Measurements from ENCODE around the gene CEP290.

DNA sequence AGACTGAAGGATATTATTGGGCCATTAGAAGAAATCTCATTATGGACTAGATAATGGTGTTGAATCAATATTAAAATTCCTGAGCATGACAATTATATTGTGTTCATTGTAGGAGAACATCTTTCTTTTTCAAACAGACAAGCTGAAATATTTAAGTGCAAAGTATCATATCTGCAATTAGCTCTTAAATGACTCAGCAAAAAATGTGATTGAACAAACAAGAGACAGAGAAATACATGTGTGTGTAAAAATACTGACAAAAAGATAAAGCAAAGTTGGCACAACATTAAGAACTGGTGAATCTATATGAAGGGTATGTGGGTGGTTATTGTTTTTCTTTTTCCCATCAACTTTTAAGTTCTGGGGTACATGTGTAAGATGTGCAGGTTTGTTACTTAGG is 9.5 kb downstream of the CEP290 start:
- no peak for TF ChIP-seq POLR2A (IDR thresholded peaks at IDR 0.05)
- TF ChIP-seq, protein P1, sequence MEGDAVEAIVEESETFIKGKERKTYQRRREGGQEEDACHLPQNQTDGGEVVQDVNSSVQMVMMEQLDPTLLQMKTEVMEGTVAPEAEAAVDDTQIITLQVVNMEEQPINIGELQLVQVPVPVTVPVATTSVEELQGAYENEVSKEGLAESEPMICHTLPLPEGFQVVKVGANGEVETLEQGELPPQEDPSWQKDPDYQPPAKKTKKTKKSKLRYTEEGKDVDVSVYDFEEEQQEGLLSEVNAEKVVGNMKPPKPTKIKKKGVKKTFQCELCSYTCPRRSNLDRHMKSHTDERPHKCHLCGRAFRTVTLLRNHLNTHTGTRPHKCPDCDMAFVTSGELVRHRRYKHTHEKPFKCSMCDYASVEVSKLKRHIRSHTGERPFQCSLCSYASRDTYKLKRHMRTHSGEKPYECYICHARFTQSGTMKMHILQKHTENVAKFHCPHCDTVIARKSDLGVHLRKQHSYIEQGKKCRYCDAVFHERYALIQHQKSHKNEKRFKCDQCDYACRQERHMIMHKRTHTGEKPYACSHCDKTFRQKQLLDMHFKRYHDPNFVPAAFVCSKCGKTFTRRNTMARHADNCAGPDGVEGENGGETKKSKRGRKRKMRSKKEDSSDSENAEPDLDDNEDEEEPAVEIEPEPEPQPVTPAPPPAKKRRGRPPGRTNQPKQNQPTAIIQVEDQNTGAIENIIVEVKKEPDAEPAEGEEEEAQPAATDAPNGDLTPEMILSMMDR (IDR thresholded peaks at IDR 0.05): no peak

Data from uterus (tissue), 2 donors.